ENCODE measurements around the gene NUBP2.

The NUBP2 gene

DNA sequence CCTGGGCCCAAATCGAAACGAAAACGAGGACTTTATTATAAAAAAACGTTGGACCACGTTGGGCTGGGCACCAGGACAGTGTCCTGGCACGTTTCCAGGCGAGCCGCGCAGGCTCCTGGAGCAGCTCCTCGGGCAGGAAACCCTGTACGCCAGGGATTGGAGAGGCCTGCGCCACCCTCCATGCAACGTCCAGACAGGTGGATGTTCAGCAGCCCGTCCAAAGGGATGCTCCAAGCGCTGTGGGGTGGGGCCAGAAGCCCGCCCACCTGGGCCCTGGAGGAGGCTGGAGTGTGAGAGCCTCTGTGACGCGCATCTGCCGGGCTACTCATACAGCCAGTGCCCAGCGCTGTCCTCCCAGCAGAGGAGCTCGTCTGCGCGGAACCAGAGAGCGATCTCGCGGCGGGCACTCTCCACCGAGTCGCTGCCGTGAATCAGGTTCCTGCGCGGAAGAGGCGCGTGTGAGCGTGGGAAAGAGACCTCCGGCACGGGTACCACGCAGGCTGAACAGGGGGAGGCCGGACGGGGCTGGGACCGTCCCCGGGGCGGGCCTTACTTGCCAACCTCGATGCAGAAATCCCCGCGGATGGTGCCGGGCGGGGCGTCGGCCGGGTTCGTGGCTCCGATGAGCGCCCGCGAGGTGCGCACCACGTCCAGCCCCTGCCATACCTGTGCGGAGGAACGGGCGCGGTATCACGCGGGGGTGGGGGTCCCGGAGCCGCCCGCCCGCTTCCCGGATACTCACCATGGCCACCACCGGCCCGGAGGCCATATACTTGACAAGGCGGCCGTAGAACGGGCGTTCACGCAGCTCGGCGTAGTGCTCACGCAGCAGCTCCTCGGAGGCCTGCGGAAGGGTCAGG lies 12.2 kb upstream of the NUBP2 start:
- peak; percentile 86 for DNase-seq (ENCODE audit: low spot score)
- TF ChIP-seq, protein P1, sequence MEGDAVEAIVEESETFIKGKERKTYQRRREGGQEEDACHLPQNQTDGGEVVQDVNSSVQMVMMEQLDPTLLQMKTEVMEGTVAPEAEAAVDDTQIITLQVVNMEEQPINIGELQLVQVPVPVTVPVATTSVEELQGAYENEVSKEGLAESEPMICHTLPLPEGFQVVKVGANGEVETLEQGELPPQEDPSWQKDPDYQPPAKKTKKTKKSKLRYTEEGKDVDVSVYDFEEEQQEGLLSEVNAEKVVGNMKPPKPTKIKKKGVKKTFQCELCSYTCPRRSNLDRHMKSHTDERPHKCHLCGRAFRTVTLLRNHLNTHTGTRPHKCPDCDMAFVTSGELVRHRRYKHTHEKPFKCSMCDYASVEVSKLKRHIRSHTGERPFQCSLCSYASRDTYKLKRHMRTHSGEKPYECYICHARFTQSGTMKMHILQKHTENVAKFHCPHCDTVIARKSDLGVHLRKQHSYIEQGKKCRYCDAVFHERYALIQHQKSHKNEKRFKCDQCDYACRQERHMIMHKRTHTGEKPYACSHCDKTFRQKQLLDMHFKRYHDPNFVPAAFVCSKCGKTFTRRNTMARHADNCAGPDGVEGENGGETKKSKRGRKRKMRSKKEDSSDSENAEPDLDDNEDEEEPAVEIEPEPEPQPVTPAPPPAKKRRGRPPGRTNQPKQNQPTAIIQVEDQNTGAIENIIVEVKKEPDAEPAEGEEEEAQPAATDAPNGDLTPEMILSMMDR (IDR thresholded peaks at IDR 0.05; ENCODE audit: extremely low read depth, missing control alignments), result no peak

DNA sequence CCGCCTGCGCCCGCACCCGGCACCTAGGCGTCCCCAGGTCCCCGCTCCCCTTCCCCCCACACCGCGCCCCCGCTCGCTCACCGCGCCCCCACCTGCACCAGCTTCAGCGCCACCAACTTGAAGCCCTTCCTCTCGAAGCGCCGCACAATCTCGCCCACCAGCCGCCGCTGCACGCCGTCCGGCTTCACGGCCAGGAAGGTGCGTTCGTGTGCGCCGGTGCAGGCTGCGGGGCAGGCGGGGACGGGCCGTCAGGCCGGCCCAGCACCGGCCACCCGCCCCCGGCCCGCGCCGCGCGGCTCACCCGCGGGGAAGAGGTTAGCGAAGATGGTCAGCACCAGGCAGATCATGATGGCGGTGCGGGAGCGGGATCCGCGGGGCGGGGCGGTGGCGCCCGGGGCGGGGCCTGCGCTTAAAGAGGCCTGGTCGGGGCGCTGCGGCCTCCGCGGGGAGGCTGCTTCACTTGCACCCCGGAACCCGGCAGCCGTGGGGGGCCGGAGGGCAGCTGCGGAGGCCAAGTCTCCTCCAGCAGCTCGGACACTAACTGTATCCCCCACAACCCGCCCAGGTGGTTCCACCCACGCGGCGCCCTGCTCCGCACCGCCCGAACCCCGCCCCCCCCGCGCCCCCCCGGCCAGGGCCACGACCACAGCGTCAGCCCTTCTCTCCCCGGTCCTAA lies 11.4 kb upstream of the NUBP2 start, which contains the start of gene NME3:
Gene NME3 (minus strand): TSS at position 356 of the 676 bp plus-strand sequence. CDS start 9 bp downstream, at position 347.
- TF ChIP-seq, protein P1 (IDR thresholded peaks at IDR 0.05; ENCODE audit: extremely low read depth, missing control alignments), result no peak
- peak; percentile 95 for DNase-seq (ENCODE audit: low spot score)

DNA sequence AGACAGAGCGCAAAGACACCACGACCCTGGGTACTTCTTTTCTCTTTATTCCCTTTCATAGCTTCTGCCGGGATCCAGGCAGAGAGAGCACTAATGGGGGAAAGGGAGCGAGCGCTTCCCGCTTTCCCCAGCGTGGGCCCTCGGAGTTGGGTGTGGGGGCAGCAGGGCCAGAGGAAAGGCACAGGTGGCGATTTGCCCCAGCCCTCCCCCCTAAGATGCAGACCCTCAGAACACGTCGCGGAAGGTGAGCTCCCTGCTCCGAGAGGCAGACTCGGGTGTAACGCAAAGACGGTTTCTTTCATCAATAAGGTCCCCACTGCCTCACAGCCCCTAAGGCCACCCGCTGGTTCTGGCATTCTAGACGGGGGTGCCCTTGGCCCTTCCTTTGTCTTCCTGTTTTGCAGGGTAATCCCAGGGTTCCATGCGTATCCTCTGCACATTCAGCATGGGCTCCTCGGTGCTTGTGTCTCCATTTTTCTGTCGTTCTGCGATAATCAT lies 10.8 kb upstream of the NUBP2 start:
- TF ChIP-seq, protein P1 (IDR thresholded peaks at IDR 0.05; ENCODE audit: extremely low read depth, missing control alignments), result no peak
- no peak for DNase-seq (ENCODE audit: low spot score)

- DNase-seq (ENCODE audit: low spot score), result peak; percentile 61
- TF ChIP-seq, protein P1 (IDR thresholded peaks at IDR 0.05; ENCODE audit: extremely low read depth, missing control alignments), result no peak
These were observed 10.3 kb upstream of the NUBP2 start, which contains the start of gene EME2 for GRCh38 chr16:1772362-1772907. Gene EME2 (plus strand): TSS chr16:1772810. CDS start chr16:1773228, 418 bp downstream.

DNA sequence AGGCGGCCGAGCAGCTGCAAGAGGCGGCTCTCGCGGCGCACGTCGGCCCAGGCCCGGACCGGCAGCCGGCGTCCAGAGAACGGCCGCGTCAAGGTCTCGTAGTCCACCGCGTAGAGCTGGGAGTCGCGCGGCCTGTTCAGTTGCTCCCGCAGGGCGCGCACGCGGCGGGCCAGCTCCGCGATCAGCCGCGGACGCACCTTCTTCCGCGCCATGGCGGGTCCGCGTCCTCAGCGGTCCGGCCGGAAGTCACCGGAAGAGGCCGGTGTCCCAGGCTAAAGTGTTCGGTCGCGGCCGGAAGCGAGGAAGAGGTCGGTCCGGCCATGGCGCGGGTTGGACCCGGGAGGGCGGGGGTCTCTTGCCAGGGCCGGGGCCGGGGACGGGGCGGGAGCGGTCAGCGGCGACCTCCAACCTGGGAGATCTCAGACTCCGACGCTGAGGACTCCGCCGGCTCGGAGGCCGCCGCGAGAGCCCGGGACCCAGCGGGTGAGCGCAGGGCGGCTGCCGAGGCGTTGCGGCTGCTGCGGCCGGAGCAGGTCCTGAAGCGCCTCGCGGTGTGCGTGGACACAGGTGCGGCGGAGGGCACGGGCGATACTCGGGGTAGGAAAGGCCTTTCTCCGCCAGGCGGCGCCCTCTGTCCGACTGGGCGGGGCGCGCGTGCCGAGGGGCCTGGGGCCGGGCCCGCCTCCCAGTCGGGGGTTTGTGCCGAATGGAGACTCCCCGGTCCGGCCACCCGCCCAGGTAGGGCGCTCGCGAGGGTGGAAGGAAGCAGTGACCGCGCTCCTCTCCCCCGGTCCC lies 9.7 kb upstream of the NUBP2 start, which contains the start of gene MRPS34:
Gene MRPS34 (minus strand): TSS at position 227 of the 795 bp plus-strand sequence. CDS start 15 bp downstream, at position 212.
- DNase-seq (ENCODE audit: low spot score), result peak; percentile 94
- TF ChIP-seq, protein P1 (IDR thresholded peaks at IDR 0.05; ENCODE audit: extremely low read depth, missing control alignments), result peak; percentile 90

- TF ChIP-seq, protein P1 (IDR thresholded peaks at IDR 0.05; ENCODE audit: extremely low read depth, missing control alignments), result no peak
- no peak for DNase-seq (ENCODE audit: low spot score)
These were observed 8.9 kb upstream of the NUBP2 start for GRCh38 chr16:1773703-1774447.
